GM13977 (cell line): ENCODE data around the gene ITM2C.

ENCODE experiments used
- DNase-seq: peaks from one replicate; pipeline ENCODE4 v3.0.0; 2012; ENCODE audit warnings: low spot score
- CTCF ChIP-seq: IDR thresholded peaks from 2 replicates; pipeline ENCODE4 v1.5.1; 2012; ENCODE audit warnings: mild to moderate bottlenecking, control low read depth; ENCODE audit not compliant: insufficient read depth; ENCODE audit errors: extremely low read depth, missing control alignments
- in situ Hi-C: fragments of 300-500 bp; cut with MboI; formaldehyde crosslinking; loops from one replicate; pipeline ENCODE4 v1.12.0; 2022; ENCODE audit warnings: low sequenced_read_pairs, low pct_unique_long_range_greater_than_20kb, mixed read lengths, inconsistent platforms; ENCODE audit not compliant: unreplicated experiment

ITM2C gene

GRCh38 chr2:230919681-230920080 lies 54.9 kb downstream of the ITM2C start:
- DNase-seq: no peak
- no peak for TF ChIP-seq CTCF
- in situ Hi-C loops: no loop called here

- in situ Hi-C loops: no loop called here
- DNase-seq: no peak
- TF ChIP-seq CTCF: no peak
Observed at GRCh38 chr2:230920167-230920566, 55.4 kb downstream of the ITM2C start.

- in situ Hi-C loops: no loop called here
- no peak for TF ChIP-seq CTCF
- no peak for DNase-seq
Observed at GRCh38 chr2:230921806-230922595, 57.3 kb downstream of the ITM2C start.

GRCh38 chr2:230922951-230923717 lies 58.4 kb downstream of the ITM2C start:
- TF ChIP-seq CTCF: no peak
- no peak for DNase-seq
- in situ Hi-C loops: no loop called here

- in situ Hi-C loops: no loop called here
Observed at GRCh38 chr2:230924092-230924469, 59.3 kb downstream of the ITM2C start.

More at GRCh38 chr2:230924092-230924469, 59.3 kb downstream of the ITM2C start:
- DNase-seq: no peak
- TF ChIP-seq CTCF: no peak
